ENCODE measurements around the gene ASB7. TPM values are rescaled to one million over a fixed set of nuclear protein-coding genes. Genes with fewer than 3 reads are reported as not detected.

Gene ASB7
- polyA plus RNA-seq, 1 donor from 2014 or later, result 16.5 TPM

GRCh38 chr15:100690032-100690794 lies 87.8 kb downstream of the ASB7 start:
- no peaks in the 10 kb centered on the region for H3K27me3 ChIP-seq (ENCODE audit: insufficient read depth, low read depth, low read length)
- TF ChIP-seq TAF1 (IDR thresholded peaks at IDR 0.05; ENCODE audit: low read depth) (no peak), POLR2AphosphoS5 (IDR thresholded peaks at IDR 0.05) (no peak), MXI1 (conservative IDR thresholded peaks at IDR 0.05; ENCODE audit: poor library complexity, severe bottlenecking) (no peak), EZH2 (IDR thresholded peaks at IDR 0.05; ENCODE audit: borderline replicate concordance, insufficient read depth, low read length, poor library complexity, severe bottlenecking) (no peak), SMC3 (conservative IDR thresholded peaks at IDR 0.05; ENCODE audit: poor library complexity) (no peak), REST (IDR thresholded peaks at IDR 0.05; ENCODE audit: borderline replicate concordance) (no peak), EP300 (conservative IDR thresholded peaks at IDR 0.05; ENCODE audit: poor library complexity, severe bottlenecking) (no peak), RAD21 (conservative IDR thresholded peaks at IDR 0.05) (no peak), CTCF (IDR thresholded peaks at IDR 0.05; ENCODE audit: poor library complexity, severe bottlenecking) (no peak)
- no peak overlapping the region for H2AFZ ChIP-seq (ENCODE audit: low read depth, low read length)
- H3K79me2 ChIP-seq (replicated peaks; ENCODE audit: insufficient read depth, low read length), result no peaks in the 10 kb centered on the region
- H3K4me2 ChIP-seq (ENCODE audit: low read length), result no peak overlapping the region
- no peaks in the 10 kb centered on the region for H3K36me3 ChIP-seq (ENCODE audit: insufficient read depth, low read length)
- H3K4me3 ChIP-seq (ENCODE audit: low read length), result no peak overlapping the region
- H3K27ac ChIP-seq (ENCODE audit: low read length), result no peak overlapping the region
- H3K9ac ChIP-seq (ENCODE audit: low read length), result no peak overlapping the region
- H3F3A ChIP-seq (ENCODE audit: insufficient read depth, low read length, poor library complexity, severe bottlenecking), result no peaks in the 10 kb centered on the region
- H3K9me3 ChIP-seq (ENCODE audit: low read length), result no peaks in the 10 kb centered on the region
- H3K9me2 ChIP-seq (ENCODE audit: insufficient read depth, low read length), result no peaks in the 10 kb centered on the region
- H4K20me1 ChIP-seq (ENCODE audit: insufficient read depth), result no peaks in the 10 kb centered on the region

GRCh38 chr15:100690795-100691158 lies 88.4 kb downstream of the ASB7 start:
- H3K9me2 ChIP-seq (ENCODE audit: insufficient read depth, low read length), result no peaks in the 10 kb centered on the region
- H3K27ac ChIP-seq (ENCODE audit: low read length), result no peak overlapping the region
- no peaks in the 10 kb centered on the region for H3F3A ChIP-seq (ENCODE audit: insufficient read depth, low read length, poor library complexity, severe bottlenecking)
- no peak overlapping the region for H3K9ac ChIP-seq (ENCODE audit: low read length)
- no peak overlapping the region for H2AFZ ChIP-seq (ENCODE audit: low read depth, low read length)
- H3K79me2 ChIP-seq (replicated peaks; ENCODE audit: insufficient read depth, low read length), result no peaks in the 10 kb centered on the region
- no peaks in the 10 kb centered on the region for H3K36me3 ChIP-seq (ENCODE audit: insufficient read depth, low read length)
- TF ChIP-seq EZH2 (IDR thresholded peaks at IDR 0.05; ENCODE audit: borderline replicate concordance, insufficient read depth, low read length, poor library complexity, severe bottlenecking) (no peak), REST (IDR thresholded peaks at IDR 0.05; ENCODE audit: borderline replicate concordance) (no peak), SMC3 (conservative IDR thresholded peaks at IDR 0.05; ENCODE audit: poor library complexity) (no peak), POLR2AphosphoS5 (IDR thresholded peaks at IDR 0.05) (no peak), CTCF (IDR thresholded peaks at IDR 0.05; ENCODE audit: poor library complexity, severe bottlenecking) (no peak), MXI1 (conservative IDR thresholded peaks at IDR 0.05; ENCODE audit: poor library complexity, severe bottlenecking) (no peak), EP300 (conservative IDR thresholded peaks at IDR 0.05; ENCODE audit: poor library complexity, severe bottlenecking) (no peak), RAD21 (conservative IDR thresholded peaks at IDR 0.05) (no peak)
- no peaks in the 10 kb centered on the region for H3K9me3 ChIP-seq (ENCODE audit: low read length)
- H3K27me3 ChIP-seq (ENCODE audit: insufficient read depth, low read depth, low read length), result no peaks in the 10 kb centered on the region
- H3K4me2 ChIP-seq (ENCODE audit: low read length), result no peak overlapping the region
- H3K4me3 ChIP-seq (ENCODE audit: low read length), result no peak overlapping the region
- H4K20me1 ChIP-seq (ENCODE audit: insufficient read depth), result no peaks in the 10 kb centered on the region

All from neural cell (in vitro differentiated cells).